Urothelium cell line (cell line): ENCODE data around the gene ATP6V1G2.
"Not testable (repeated sequence)": the region's sequence is repeated elsewhere in the genome, so short reads cannot be mapped to it uniquely, and the experiment has no call there.

Experiments used
- DNase-seq: peaks from one replicate; pipeline ENCODE4 v3.0.0; 2011; ENCODE audit warnings: low spot score, mixed read lengths
- FAIRE-seq: peaks from 2 replicates; lab custom pipeline; 2011; peaks lifted over from hg19 to GRCh38; lab: Jason Lieb, UNC

The ATP6V1G2 gene

DNA sequence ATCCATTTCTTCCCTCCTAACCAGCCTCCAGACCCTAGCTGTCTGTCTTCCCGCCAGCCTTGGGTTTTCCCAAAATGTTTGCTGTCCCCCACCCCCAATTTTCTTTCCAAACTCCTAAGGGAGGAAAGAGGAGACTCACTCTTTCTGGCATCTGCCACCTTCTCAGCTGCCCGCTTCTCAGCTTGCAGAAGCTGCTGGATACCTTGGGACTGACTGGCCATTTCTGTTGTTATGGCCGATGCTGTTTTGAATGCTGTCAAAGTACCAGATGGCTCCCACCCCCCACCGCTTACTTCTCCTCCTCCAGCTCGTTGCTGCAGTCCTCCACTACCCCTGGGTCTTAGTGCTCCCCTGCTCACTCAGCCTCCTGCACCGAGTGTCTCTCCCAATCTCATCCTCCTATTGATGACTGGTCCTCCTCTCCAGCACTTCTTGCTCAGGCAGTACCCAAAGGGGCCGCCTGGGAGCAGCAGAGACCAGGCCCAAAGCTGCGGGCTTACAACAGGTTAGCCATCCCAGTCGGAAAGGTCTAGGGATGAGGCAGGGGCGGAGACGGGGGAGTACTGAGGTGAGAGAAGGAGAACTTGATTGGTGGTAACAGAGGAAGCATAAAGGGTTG, at the start of gene ATP6V1G2:
Gene ATP6V1G2, minus strand, starts transcription at position 270 of the 619 bp plus-strand sequence. Its CDS starts 49 bp downstream, at position 221.
- no peak for FAIRE-seq
- DNase-seq, result peak; percentile 84

DNA sequence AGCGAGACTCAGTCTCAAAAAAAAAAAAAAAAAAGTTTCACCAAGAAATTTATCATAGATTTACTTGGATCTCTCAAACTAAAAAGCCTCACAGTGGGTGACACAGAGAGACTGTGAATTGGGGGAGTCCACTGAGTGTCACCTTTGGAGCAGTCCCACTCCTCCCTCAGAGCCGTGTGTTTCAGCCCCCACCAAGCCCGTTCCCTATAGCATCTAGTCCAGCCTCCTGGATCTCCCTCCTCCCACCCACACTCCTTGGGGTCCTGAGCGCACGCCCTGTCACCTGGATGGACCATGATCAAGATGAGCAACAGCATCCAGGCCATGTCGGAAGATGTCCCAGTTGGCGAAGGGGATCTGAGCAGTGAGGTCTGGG, 46.0 kb upstream of the ATP6V1G2 start:
- DNase-seq (no peak), FAIRE-seq (no peak)

DNA sequence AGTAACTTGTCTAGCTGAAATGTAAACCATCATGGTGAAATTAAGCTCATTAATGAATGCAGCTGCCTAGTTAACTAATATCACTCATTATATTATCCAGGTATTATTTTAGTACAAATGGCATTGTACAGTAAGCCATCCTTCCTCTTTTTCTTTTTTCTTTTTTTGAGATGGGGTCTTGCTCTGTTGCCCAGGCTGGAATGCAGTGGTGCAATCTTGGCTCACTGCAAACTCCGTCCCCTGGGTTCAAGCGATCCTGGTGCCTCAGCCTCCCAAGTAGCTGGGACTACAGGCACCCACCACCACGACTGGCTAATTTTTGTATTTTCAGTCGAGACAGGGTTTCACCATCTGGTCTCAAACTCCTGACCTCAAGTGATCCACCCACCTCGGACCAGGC, 44.3 kb upstream of the ATP6V1G2 start:
- DNase-seq, FAIRE-seq: not testable (repeated sequence)

DNA sequence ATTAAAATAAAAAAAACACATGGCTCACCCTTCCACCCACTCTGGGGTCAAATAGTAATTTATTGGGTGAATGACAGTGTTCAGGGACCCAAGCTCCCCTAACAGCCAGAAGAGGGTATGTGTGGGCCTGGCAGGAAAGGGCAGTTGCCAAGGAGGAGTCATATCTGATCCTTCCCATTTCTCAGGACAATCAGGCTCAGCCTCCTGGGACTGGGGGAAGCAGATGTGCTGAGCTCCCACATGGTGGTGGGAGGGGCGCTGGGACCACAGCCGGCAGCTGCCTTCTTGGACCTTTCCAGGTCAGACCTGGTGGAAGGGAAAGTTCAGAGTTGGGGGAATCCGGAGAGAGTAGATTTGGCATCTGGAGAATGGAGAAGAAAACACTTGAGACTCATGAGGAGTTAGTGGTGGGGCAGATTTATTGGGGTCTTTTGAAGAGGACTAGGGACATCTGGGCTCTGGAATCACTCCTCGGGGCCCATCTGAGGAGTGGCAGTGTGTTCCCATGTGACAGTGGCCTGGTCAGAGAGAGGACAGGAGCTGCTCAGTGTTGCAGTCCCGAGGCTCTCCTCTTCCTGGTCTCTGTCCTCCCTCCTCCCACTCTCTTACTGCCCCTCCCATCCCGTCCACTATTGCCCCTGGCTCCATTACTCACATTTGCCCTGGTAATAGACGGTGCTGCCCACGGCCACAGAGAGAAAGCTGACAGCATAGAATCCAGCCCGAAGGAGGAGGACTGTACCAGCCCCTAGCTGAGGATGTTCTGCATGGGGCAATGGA, 42.7 kb upstream of the ATP6V1G2 start:
- DNase-seq (no peak), FAIRE-seq (no peak)

DNA sequence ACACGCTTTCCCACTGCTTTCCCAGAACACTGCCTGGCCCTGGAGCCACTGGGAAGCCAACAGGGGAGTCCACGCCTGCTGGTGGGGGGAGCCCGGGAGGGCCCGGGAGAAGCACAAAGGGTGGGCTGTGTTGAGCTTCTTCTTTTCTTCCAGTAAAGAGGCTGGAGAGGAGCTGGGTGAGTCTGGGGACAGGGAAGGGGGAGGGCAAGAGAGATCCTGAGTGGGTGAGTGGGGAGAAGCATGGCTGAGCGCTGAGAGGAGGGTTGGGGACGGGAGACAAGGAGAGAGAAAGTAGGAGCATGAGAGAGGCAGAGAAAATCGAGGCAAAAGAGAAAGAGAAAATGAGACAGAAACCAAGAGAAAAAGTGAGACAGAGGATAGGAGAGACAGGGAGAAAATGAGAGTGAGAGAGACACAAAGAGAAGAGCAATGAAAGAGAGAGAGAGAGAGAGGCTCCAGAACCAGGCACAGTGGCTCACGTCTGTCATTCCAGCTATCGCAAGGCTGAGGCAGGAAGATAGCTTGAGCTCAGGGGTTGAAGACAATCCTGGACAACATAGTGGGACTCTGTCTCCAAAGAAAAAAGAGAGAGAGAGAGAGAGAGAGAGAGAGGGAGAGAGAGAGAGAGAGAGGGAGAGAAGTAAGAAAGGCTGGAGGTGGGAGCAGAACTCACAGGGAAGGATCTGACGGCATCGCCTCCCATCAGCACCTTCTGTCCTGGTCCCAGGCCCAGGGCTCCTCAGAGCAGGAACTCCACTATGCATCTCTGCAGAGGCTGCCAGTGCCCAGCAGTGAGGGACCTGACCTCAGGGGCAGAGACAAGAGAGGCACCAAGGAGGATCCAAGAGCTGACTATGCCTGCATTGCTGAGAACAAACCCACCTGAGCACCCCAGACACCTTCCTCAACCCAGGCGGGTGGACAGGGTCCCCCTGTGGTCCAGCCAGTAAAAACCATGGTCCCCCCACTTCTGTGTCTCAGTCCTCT, 41.7 kb upstream of the ATP6V1G2 start:
- FAIRE-seq, result no peak

DNA sequence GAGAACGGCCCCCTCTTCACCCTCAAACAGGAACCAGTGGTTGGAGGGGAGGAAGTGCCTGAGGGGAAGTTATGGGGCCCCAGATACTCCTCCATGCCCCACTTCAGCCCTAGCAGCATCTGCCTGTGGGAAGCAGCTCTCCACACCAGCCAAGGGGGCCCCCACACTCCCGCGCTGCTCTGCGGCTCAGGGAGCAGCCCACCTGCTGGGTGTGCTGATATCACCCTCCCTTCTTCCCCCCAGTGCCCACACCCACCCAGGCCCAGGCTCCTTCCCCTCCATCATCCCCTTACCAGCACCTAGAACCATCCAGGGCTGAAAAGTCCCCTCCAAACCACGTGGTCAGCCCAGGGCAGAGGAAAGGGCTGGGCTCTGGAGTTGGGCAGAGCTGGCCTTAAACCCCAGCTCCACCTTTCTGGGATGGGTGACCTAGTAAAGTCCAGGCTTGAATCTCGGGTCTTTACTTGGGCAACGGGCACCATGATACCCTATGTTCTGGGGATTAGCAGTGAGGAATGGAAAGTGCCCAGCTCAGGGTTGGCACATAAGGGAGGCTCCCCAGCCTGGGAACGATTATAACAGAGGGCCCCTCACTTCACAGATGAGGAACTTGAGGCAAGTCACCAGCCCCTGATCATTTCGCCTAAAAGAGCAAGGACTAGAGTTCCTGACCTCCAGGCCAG, 40.3 kb upstream of the ATP6V1G2 start:
- FAIRE-seq, result no peak
- DNase-seq, result no peak

More for the DNA sequence above, 41.7 kb upstream of the ATP6V1G2 start:
- no peak for DNase-seq

DNA sequence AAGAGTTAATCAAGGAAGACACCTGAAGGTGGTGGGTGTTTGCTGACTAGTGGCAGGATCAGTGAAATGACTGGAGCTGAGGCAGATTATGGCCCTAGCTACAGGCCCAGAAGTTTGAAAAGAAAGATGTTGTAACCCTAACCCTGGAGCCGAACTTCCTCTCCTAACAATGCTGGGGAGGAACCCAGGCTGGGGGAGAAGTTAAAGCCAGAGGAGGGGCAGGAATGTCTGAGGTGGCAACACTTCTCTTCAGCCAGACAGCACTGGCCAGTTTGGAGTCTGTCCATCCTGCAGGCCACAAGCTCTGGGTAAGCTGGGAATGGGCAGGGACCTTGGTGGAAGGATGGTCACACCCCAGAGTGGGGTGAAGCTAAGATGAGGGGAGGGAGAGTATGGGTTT, 39.6 kb upstream of the ATP6V1G2 start, which contains the start of gene LST1:
Gene LST1, plus strand, starts transcription at position 270 of the 400 bp plus-strand sequence. CDS start 1,023 bp downstream, outside the sequence.
- FAIRE-seq, result no peak
- DNase-seq, result no peak

DNA sequence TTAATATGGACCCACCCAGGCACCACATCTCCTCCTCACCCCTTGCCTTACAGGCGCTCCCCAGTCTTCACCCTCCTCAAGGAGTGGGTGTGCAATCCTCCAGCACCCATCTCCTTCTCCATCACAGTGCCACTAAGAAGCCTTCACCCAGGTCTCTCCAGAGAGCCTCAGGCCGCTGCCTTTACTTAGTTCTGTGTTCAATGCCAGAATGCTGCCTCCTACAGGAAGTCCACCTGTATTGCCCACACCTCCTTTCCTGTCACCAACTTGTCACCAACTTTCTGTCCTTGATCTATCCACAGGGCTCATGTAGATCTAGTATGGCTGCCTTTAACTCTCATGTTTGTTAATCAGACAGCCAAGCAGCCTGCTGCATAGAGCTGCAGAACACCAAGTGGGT, 39.1 kb upstream of the ATP6V1G2 start:
- DNase-seq, result no peak
- no peak for FAIRE-seq

DNA sequence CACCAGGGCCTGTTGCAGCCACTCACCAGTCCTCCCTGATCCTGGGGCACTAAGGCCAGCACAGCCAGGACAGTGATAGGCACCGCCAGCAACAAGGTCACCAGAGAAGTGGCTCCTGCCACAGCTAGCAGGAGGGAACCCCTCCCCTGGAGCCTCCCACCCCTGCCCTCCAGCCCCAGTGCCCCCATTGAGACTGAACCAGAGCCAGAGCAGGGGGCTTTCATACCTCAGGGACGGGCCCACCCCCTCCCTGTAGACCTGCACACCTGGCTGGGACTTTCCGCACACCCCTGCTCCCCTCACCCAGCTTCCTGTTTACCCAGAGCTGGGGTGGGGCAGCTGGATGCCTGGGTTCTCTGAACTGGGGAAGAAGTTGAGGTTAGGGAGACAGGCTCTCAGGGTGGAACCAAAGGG, 35.8 kb upstream of the ATP6V1G2 start, which contains the start of gene LTB:
Gene LTB, minus strand, starts transcription at position 195 of the 414 bp plus-strand sequence. Its CDS starts 7 bp downstream, at position 188.
- no peak for FAIRE-seq

DNA sequence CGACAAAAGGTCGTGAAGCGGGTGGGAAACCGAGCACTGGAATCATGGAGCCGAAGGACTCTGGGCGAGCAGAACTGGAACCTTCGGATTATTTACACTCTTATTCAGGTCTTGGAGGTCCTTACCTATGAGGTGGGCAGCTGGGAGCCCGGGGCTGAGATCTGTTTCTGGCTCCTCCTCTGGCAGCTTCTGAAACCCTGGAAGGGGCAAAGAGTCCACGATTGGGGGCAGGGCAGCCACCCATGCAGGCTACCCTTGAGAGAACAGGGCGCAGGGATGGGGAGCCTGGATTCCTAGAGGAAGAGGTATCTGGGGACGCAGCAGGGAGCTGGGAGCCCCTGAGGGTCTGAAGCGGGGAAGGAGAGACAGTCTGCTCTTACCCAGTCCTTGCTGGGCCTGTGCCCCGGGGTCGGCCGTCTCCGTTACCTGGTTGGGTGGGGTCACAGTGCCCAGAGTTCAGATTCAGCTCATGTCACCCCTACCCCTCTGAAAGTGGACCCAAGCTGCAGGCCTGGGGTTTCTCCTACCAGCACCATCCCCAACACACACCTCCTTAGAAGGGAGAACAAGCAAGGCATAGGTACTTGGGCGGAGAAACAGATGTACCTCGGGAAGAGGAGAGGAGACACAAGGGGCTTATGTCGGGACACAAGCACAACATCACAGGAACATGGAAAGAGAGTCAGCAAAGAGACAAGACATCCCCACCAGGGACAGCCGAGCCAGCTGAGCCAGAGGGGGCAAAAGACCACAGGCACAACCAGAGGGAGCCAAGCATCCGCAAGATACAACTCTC, 35.2 kb upstream of the ATP6V1G2 start:
- no peak for FAIRE-seq
- no peak for DNase-seq

More for the DNA sequence above, 35.8 kb upstream of the ATP6V1G2 start, which contains the start of gene LTB:
- no peak for DNase-seq

DNA sequence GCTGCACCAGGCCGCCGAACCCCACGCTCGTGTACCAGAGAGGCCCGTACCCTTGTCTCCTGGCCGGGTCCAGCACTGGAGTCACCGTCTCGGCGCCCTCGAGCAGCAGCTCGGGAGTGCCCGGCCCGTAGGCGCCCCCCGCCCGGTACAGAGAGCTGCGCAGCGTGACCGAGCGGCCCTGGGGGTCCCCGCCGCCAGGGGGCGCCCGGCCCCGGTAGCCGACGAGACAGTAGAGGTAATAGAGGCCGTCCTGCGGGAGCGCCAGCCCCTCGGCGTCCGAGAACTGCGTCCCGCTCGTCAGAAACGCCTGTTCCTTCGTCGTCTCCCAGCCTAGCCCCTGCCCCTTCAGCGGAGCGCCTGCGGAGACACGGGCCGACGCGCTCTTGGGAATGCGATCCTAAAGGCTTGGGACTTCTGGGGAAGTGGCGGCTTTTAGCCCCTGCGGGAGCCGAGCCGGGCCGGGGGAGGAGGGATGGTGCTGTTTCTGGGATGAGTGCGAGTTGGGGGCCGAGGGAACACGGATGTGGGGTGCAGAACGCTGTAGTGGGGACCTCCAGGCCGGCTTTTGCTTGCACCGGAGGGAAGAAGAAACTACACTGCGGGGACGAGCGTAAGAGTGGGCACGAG, 34.5 kb upstream of the ATP6V1G2 start:
- DNase-seq (peak; percentile 92), FAIRE-seq (no peak)

DNA sequence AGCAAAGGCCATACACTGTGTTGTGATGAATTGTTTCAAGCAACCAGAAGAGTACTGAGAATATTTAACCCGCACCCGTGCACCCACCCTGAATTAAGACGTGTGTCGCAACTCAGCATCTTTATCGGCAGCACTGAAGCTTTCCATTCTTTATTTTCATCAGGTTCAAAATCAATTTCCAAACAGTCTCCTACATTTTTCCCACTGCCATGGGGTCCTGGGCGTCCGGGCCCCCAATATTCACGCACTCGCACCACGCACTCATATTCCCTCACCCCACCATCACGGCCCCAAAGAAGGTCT, 34.0 kb upstream of the ATP6V1G2 start:
- no peak for FAIRE-seq
- DNase-seq, result no peak

DNA sequence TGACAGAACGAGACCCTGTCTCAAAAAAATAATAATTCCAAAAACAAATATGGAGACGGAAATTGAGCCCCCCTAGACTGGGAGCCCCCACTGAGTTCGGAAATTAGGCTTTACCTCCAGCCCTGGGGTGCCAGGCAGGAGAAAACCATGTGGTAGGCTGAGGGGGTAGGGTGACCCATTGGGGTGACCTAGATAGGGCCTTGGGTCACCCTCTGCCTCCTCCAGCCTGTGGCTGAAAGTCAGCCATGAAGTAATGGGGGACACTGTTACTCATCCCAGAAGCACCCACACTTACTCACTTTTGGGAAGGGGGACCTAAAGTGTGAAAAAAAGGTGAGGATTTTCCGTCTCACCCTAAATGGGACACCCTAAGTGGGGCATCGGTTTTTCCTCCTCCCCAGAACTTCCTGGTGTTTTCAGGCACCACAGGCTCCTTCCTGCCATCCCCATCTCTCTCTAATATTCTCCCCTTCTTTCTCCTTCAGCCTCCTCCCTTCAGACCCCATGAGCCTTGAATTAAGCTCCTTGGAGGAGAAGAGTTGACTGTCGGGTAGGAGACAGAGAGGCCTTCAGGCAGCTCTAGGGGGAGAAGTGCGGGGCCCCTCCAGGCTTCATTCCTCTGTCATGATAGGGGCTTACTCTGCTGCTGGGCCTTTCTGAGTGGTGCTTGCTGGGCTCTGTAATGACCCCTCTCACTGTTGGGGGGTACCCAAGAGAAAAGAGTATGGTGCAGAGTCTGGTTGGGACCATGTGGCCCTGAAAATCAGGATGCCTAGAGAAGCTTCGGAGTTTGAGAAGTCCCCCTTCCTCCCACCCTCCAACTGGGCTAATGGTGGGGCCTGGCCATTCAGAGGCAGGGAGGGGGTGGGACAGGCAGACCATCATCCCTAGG, 33.4 kb upstream of the ATP6V1G2 start:
- FAIRE-seq (no peak), DNase-seq (no peak)

DNA sequence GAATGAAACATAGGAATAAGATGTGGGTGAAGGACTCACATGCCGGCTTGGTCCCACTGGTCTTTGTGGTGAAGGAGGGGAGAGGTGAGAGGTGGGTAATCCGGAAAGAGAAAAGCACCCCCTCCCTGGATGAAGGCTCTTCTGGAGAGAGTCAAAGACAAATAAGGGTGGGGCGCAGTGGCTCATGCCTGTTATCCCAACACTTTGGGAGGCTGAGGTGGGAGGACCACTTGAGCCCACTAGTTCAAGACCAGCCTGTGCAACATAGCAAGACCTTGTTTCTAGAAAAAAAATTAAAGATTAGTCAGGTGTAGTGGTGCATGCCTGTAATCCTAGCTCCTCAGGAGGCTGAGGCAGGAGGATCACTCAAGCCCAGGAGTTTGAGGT, 32.7 kb upstream of the ATP6V1G2 start:
- FAIRE-seq (no peak), DNase-seq (no peak)

DNA sequence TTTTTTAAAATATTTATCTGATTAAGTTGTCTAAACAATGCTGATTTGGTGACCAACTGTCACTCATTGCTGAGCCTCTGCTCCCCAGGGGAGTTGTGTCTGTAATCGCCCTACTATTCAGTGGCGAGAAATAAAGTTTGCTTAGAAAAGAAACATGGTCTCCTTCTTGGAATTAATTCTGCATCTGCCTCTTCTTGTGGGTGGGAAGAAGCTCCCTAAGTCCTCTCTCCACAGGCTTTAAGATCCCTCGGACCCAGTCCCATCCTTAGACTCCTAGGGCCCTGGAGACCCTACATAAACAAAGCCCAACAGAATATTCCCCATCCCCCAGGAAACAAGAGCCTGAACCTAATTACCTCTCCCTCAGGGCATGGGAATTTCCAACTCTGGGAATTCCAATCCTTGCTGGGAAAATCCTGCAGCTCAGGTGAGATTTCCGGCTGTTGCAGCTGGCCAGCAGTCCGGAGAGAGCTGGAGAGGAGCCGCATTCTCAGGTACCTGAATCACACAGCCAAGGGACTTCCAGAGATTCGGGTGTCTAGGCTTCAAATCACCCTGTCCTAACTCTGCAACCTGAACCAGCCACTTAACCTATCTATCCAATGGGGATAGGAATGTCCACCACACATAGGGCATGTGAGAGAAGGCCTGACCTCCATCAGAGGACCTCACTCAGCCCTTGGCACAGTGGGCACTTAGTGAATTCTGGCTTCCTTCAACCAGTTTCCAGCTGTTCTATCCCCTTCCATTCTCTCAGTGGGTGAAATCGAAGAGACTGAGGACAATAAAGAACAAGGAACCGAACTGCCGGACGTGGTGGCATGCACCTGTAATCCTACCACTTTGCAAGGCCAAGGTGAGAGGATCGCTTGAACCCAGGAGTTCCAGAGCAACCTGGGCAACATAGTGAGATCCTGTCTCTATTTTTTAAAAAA, 32.0 kb upstream of the ATP6V1G2 start:
- DNase-seq (no peak), FAIRE-seq (no peak)

DNA sequence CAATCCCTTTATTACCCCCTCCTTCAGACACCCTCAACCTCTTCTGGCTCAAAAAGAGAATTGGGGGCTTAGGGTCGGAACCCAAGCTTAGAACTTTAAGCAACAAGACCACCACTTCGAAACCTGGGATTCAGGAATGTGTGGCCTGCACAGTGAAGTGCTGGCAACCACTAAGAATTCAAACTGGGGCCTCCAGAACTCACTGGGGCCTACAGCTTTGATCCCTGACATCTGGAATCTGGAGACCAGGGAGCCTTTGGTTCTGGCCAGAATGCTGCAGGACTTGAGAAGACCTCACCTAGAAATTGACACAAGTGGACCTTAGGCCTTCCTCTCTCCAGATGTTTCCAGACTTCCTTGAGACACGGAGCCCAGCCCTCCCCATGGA, 31.2 kb upstream of the ATP6V1G2 start:
- no peak for FAIRE-seq
- DNase-seq, result no peak

DNA sequence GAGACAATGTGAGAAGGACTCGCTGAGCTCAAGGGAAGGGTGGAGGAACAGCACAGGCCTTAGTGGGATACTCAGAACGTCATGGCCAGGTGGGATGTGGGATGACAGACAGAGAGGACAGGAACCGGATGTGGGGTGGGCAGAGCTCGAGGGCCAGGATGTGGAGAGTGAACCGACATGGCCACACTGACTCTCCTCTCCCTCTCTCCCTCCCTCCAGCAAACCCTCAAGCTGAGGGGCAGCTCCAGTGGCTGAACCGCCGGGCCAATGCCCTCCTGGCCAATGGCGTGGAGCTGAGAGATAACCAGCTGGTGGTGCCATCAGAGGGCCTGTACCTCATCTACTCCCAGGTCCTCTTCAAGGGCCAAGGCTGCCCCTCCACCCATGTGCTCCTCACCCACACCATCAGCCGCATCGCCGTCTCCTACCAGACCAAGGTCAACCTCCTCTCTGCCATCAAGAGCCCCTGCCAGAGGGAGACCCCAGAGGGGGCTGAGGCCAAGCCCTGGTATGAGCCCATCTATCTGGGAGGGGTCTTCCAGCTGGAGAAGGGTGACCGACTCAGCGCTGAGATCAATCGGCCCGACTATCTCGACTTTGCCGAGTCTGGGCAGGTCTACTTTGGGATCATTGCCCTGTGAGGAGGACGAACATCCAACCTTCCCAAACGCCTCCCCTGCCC, 30.6 kb upstream of the ATP6V1G2 start:
- FAIRE-seq, result no peak

More for the DNA sequence above, 30.6 kb upstream of the ATP6V1G2 start:
- no peak for DNase-seq
